Neural progenitor cell (in vitro differentiated cells): ENCODE results near the gene NWD2. TPM values are rescaled to one million over a fixed set of nuclear protein-coding genes. Genes with fewer than 3 reads are reported as not detected.

ENCODE experiments used
- DNase-seq: peaks from one replicate; pipeline ENCODE4 v3.0.0-alpha.2; 2016; ENCODE audit warnings: low spot score
- H2AFZ ChIP-seq: fragments of 200-600 bp; sonication (generic); replicated peaks from 2 replicates; pipeline ENCODE4 v1.6.1; 2016; ENCODE audit warnings: antibody characterized with exemption
- H3F3A ChIP-seq: fragments of 200-600 bp; sonication (generic); 2 replicates; pipeline ENCODE4 v1.6.1; 2016; ENCODE audit warnings: antibody characterized with exemption, low read depth
- H3K27ac ChIP-seq: fragments of 200-600 bp; sonication (generic); 2 replicates; pipeline ENCODE4 v1.5.1; 2016; ENCODE audit warnings: mild to moderate bottlenecking
- H3K27me3 ChIP-seq: fragments of 200-600 bp; sonication (generic); 2 replicates; pipeline ENCODE4 v1.6.1; 2016; ENCODE audit warnings: mild to moderate bottlenecking, moderate library complexity
- H3K36me3 ChIP-seq: fragments of 200-600 bp; sonication (generic); 2 replicates; pipeline ENCODE4 v1.5.1; 2016
- H3K4me1 ChIP-seq: fragments of 200-600 bp; sonication (generic); 2 replicates; pipeline ENCODE4 v1.6.1; 2016; ENCODE audit warnings: mixed run types
- H3K4me2 ChIP-seq: fragments of 200-600 bp; sonication (generic); 2 replicates; pipeline ENCODE4 v1.6.1; 2016
- H3K4me3 ChIP-seq: fragments of 200-600 bp; sonication (generic); 2 replicates; pipeline ENCODE4 v1.5.1; 2016
- H3K79me2 ChIP-seq: fragments of 200-600 bp; sonication (generic); 2 replicates; pipeline ENCODE4 v1.6.1; 2016; ENCODE audit warnings: low read depth
- H3K9ac ChIP-seq: fragments of 200-600 bp; sonication (generic); 2 replicates; pipeline ENCODE4 v1.6.1; 2016
- H3K9me3 ChIP-seq: fragments of 200-600 bp; sonication (generic); 2 replicates; pipeline ENCODE4 v1.5.1; 2016; ENCODE audit warnings: low read depth
- H4K20me1 ChIP-seq: fragments of 200-600 bp; sonication (generic); 2 replicates; pipeline ENCODE4 v1.6.1; 2016; ENCODE audit warnings: low read depth
- H3K27ac Mint-ChIP-seq: 3 replicates; pipeline ENCODE4 v1.8.0; 2021; ENCODE audit warnings: mixed read lengths
- H3K27me3 Mint-ChIP-seq: 2 replicates; pipeline ENCODE4 v1.8.0; 2022; ENCODE audit warnings: low read depth, mild to moderate bottlenecking, inconsistent platforms, moderate library complexity, mixed read lengths; ENCODE audit not compliant: insufficient read depth
- H3K36me3 Mint-ChIP-seq: 3 replicates; pipeline ENCODE4 v1.8.0; 2021; ENCODE audit warnings: mixed read lengths
- H3K4me1 Mint-ChIP-seq: 3 replicates; pipeline ENCODE4 v1.8.0; 2021; ENCODE audit warnings: mixed read lengths
- H3K4me3 Mint-ChIP-seq: 3 replicates; pipeline ENCODE4 v1.8.0; 2021; ENCODE audit warnings: mild to moderate bottlenecking, moderate library complexity, mixed read lengths
- H3K9me3 Mint-ChIP-seq: 3 replicates; pipeline ENCODE4 v1.8.0; 2020; ENCODE audit warnings: mixed read lengths
- CTCF ChIP-seq: fragments of 200-600 bp; sonication (generic); IDR thresholded peaks from 2 replicates; pipeline ENCODE4 v1.5.1; 2017; ENCODE audit warnings: antibody characterized with exemption, mild to moderate bottlenecking
- EZH2 ChIP-seq: fragments of 200-600 bp; sonication (generic); IDR thresholded peaks from 2 replicates; pipeline ENCODE4 v1.6.1; 2017; ENCODE audit warnings: antibody characterized with exemption, mild to moderate bottlenecking, moderate library complexity
- EZH2phosphoT487 ChIP-seq: fragments of 200-600 bp; sonication (generic); IDR thresholded peaks from 2 replicates; pipeline ENCODE4 v1.6.1; 2017; ENCODE audit warnings: antibody characterized with exemption
- total RNA-seq: library from RNA; depleted of rRNA; stranded (reverse); fragments of >200 nt; gene quantifications from 2 replicates; pipeline ENCODE4 v1.2.3, GENCODE V29; 2015; ENCODE audit warnings: low replicate concordance

NWD2 gene
- total RNA-seq, 1 donor from 2014 or later: not detected

- Mint-ChIP-seq H3K9me3 (peaks cover 18% of the 10 kb centered on the region), H3K27ac (no peak overlapping the region), H3K4me3 (no peak overlapping the region), H3K36me3 (peaks cover 2% of the 10 kb centered on the region), H3K4me1 (no peaks in the 10 kb centered on the region), H3K27me3 (no peaks in the 10 kb centered on the region)
- no peak overlapping the region for H2AFZ ChIP-seq
- peaks cover 10% of the 10 kb centered on the region for H3K9me3 ChIP-seq
- no peak for DNase-seq
- H3F3A ChIP-seq: no peaks in the 10 kb centered on the region
- H3K36me3 ChIP-seq: peaks cover 5% of the 10 kb centered on the region
- no peak overlapping the region for H3K27ac ChIP-seq
- no peak for TF ChIP-seq CTCF
- TF ChIP-seq EZH2phosphoT487: no peak
- TF ChIP-seq EZH2: no peak
- H4K20me1 ChIP-seq: no peaks in the 10 kb centered on the region
- no peaks in the 10 kb centered on the region for H3K27me3 ChIP-seq
- H3K4me1 ChIP-seq: no peaks in the 10 kb centered on the region
- no peak overlapping the region for H3K4me3 ChIP-seq
- H3K4me2 ChIP-seq: no peak overlapping the region
- no peaks in the 10 kb centered on the region for H3K79me2 ChIP-seq
- H3K9ac ChIP-seq: no peak overlapping the region
Measured at GRCh38 chr4:37304612-37305011, 60.1 kb downstream of the NWD2 start.

DNA sequence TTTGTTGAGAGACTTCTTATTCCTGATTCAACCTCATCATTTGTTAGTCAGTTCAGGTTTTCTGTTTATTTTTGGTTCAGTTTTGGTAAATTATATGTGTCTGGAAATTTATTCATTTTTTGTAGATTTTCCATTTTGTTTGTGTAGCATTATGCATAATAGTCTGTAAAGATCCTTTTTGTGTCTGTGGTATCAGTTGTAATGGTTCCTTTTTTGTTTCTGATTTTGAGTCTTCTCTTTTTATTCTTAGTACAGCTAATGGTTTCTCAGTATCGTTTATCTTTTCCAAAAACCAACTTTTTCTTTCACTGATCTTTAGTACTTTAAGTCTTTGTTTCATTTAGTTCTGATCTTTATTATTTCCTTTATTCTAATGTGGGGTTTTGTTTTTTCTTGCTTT lies 61.4 kb downstream of the NWD2 start:
- H3K27me3 Mint-ChIP-seq: no peaks in the 10 kb centered on the region
- peaks cover 5% of the 10 kb centered on the region for H3K36me3 ChIP-seq
- peaks cover 21% of the 10 kb centered on the region for H3K9me3 Mint-ChIP-seq
- no peaks in the 10 kb centered on the region for H3K4me1 ChIP-seq
- H3K27ac ChIP-seq: no peak overlapping the region
- H3K4me2 ChIP-seq: no peak overlapping the region
- H3K4me3 Mint-ChIP-seq: no peak overlapping the region
- peaks cover 2% of the 10 kb centered on the region for H3K36me3 Mint-ChIP-seq
- no peaks in the 10 kb centered on the region for H3F3A ChIP-seq
- no peak overlapping the region for H2AFZ ChIP-seq
- no peak for DNase-seq
- no peak overlapping the region for H3K4me3 ChIP-seq
- H3K9ac ChIP-seq: no peak overlapping the region
- no peaks in the 10 kb centered on the region for H3K27me3 ChIP-seq
- TF ChIP-seq EZH2: no peak
- H3K27ac Mint-ChIP-seq: no peak overlapping the region
- H3K9me3 ChIP-seq: peaks cover 10% of the 10 kb centered on the region
- H3K4me1 Mint-ChIP-seq: no peaks in the 10 kb centered on the region
- no peaks in the 10 kb centered on the region for H3K79me2 ChIP-seq
- no peaks in the 10 kb centered on the region for H4K20me1 ChIP-seq

- no peak for TF ChIP-seq CTCF
- no peak for TF ChIP-seq EZH2
- TF ChIP-seq EZH2phosphoT487: no peak
- Histone ChIP-seq H3F3A (no peaks in the 10 kb centered on the region), H3K27ac (no peak overlapping the region), H4K20me1 (no peaks in the 10 kb centered on the region), H3K4me2 (no peak overlapping the region), H3K36me3 (no peaks in the 10 kb centered on the region), H3K4me1 (no peaks in the 10 kb centered on the region), H3K4me3 (no peak overlapping the region), H3K9ac (no peak overlapping the region), H3K27me3 (no peaks in the 10 kb centered on the region), H2AFZ (no peak overlapping the region), H3K9me3 (no peaks in the 10 kb centered on the region), H3K79me2 (no peaks in the 10 kb centered on the region)
- Mint-ChIP-seq H3K4me3 (no peak overlapping the region), H3K27ac (no peak overlapping the region), H3K4me1 (no peaks in the 10 kb centered on the region), H3K27me3 (peaks cover 4% of the 10 kb centered on the region), H3K9me3 (no peaks in the 10 kb centered on the region), H3K36me3 (no peaks in the 10 kb centered on the region)
- no peak for DNase-seq
Measured at GRCh38 chr4:37317104-37317643, 72.6 kb downstream of the NWD2 start.

GRCh38 chr4:37320513-37321235 lies 76.1 kb downstream of the NWD2 start:
- Histone ChIP-seq H3K79me2 (no peaks in the 10 kb centered on the region), H4K20me1 (no peaks in the 10 kb centered on the region), H3K27ac (no peak overlapping the region), H3K4me2 (no peak overlapping the region), H3K36me3 (no peaks in the 10 kb centered on the region), H3K4me3 (no peak overlapping the region), H3F3A (no peaks in the 10 kb centered on the region), H3K9ac (no peak overlapping the region), H3K9me3 (no peaks in the 10 kb centered on the region), H3K4me1 (no peaks in the 10 kb centered on the region), H3K27me3 (no peaks in the 10 kb centered on the region), H2AFZ (no peak overlapping the region)
- DNase-seq: no peak
- no peaks in the 10 kb centered on the region for H3K4me1 Mint-ChIP-seq
- TF ChIP-seq CTCF: no peak
- no peak for TF ChIP-seq EZH2
- TF ChIP-seq EZH2phosphoT487: no peak
- H3K36me3 Mint-ChIP-seq: no peaks in the 10 kb centered on the region
- H3K27ac Mint-ChIP-seq: no peak overlapping the region
- peaks cover 4% of the 10 kb centered on the region for H3K27me3 Mint-ChIP-seq
- no peak overlapping the region for H3K4me3 Mint-ChIP-seq
- no peaks in the 10 kb centered on the region for H3K9me3 Mint-ChIP-seq
